Erythroblast (primary cell): ENCODE measurements around the gene ARHGEF3.

ENCODE experiments used
- GATA1 ChIP-seq: IDR thresholded peaks from 2 replicates; pipeline ENCODE4 v1.6.1; 2011; ENCODE audit warnings: low read depth, mild to moderate bottlenecking, control low read depth, low read length, moderate library complexity
- POLR2A ChIP-seq: IDR thresholded peaks from 2 replicates; pipeline ENCODE4 v1.6.1; 2011; ENCODE audit warnings: mild to moderate bottlenecking, low read length

- TF ChIP-seq POLR2A (no peak), GATA1 (no peak)
Observed at GRCh38 chr3:56826831-56827722, 25.3 kb upstream of the ARHGEF3 start.
